SK-N-MC (cell line): Measurements from ENCODE around the gene AHDC1.

Experiments
- EZH2 ChIP-seq: fragments of 200-600 bp; sonication (generic); IDR thresholded peaks from one replicate; pipeline ENCODE4 v1.6.1; 2017; ENCODE audit warnings: antibody characterized with exemption
- FOXP2 ChIP-seq: optimal IDR thresholded peaks from 2 replicates; pipeline ENCODE3; 2011; ENCODE audit warnings: mild to moderate bottlenecking, moderate library complexity; ENCODE audit not compliant: insufficient read depth; ENCODE audit errors: extremely low read length, control extremely low read depth
- POLR2AphosphoS5 ChIP-seq: IDR thresholded peaks from 2 replicates; pipeline ENCODE4 v1.6.1; 2012; ENCODE audit warnings: mild to moderate bottlenecking, low read depth, low read length, borderline replicate concordance

- no peak for TF ChIP-seq EZH2
- TF ChIP-seq FOXP2, result no peak
- no peak for TF ChIP-seq POLR2AphosphoS5
Measured at GRCh38 chr1:27633298-27633610, 29.3 kb upstream of the AHDC1 start.
